SK-N-SH (cell line): Measurements from ENCODE around the gene CDH24. TPM values are rescaled to one million over a fixed set of nuclear protein-coding genes. Genes with fewer than 3 reads are reported as not detected.

ENCODE experiments used
- CTCF ChIA-PET: fragments of 300-600, 350-600 bp; formaldehyde crosslinking; extraction: SDS; loops from one replicate; lab custom pipeline; 2021; lab: Yijun Ruan, JAX
- POLR2A ChIA-PET: fragments of 350-600 bp; sonication (Branson Sonifier 250); formaldehyde crosslinking; extraction: SDS; loops from one replicate; lab custom pipeline; 2020; ENCODE audit warnings: antibody characterized with exemption, inconsistent platforms; lab: Yijun Ruan, JAX
- DNase-seq: peaks from one replicate; pipeline ENCODE4 v3.0.0; 2012
- H2AFZ ChIP-seq: fragments of 200-600 bp; sonication (generic); 2 replicates; pipeline ENCODE4 v1.8.1; 2016; ENCODE audit warnings: antibody characterized with exemption, mild to moderate bottlenecking, low read depth
- H3F3A ChIP-seq: fragments of 200-600 bp; sonication (generic); replicated peaks from 2 replicates; pipeline ENCODE3; 2016; ENCODE audit warnings: antibody characterized with exemption, mild to moderate bottlenecking; ENCODE audit not compliant: insufficient read depth
- H3K27ac ChIP-seq, 2 experiments: fragments of 200-500 bp in 1 of 2; fragments of 200-600 bp in 1 of 2; sonication (Bioruptor generic) in 1 of 2; sonication (generic), shearing (Covaris generic) in 1 of 2; 2 replicates each; pipeline versions ENCODE4 v1.5.1 to v1.6.1; 2014 to 2016; ENCODE audit warnings: low read depth in 2 of 2, inconsistent platforms in 1 of 2, low read length in 1 of 2, mild to moderate bottlenecking in 1 of 2, mixed read lengths in 1 of 2
- H3K27me3 ChIP-seq: fragments of 200-600 bp; sonication (generic), shearing (Covaris generic); 2 replicates; pipeline ENCODE4 v1.6.1; 2016; ENCODE audit warnings: mixed run types; ENCODE audit not compliant: insufficient read depth
- H3K36me3 ChIP-seq, 2 experiments: fragments of 200-500 bp in 1 of 2; fragments of 200-600 bp in 1 of 2; sonication (Bioruptor generic) in 1 of 2; sonication (generic) in 1 of 2; replicated peaks in 1 of 2; 2 replicates each; pipeline versions ENCODE3 to v1.5.1; 2014 to 2016; ENCODE audit warnings: low read length in 1 of 2, mild to moderate bottlenecking in 1 of 2; ENCODE audit not compliant: insufficient read depth in 2 of 2, control insufficient read depth in 1 of 2
- H3K4me1 ChIP-seq, 2 experiments: fragments of 200-500 bp in 1 of 2; fragments of 200-600 bp in 1 of 2; sonication (Bioruptor generic) in 1 of 2; sonication (generic), shearing (Covaris generic) in 1 of 2; 2 replicates each; pipeline versions ENCODE4 v1.5.1 to v1.6.1; 2014 to 2016; ENCODE audit warnings: low read depth in 1 of 2, low read length in 1 of 2, mixed run types in 1 of 2; ENCODE audit not compliant: insufficient read depth in 2 of 2, control insufficient read depth in 1 of 2
- H3K4me2 ChIP-seq: fragments of 200-600 bp; sonication (generic), shearing (Covaris generic); 2 replicates; pipeline ENCODE4 v1.6.1; 2017; ENCODE audit warnings: mixed run types
- H3K4me3 ChIP-seq, 2 experiments: fragments of 200-500 bp in 1 of 2; fragments of 200-600 bp in 1 of 2; sonication (Bioruptor generic) in 1 of 2; sonication (generic), shearing (Covaris generic) in 1 of 2; 2 replicates each; pipeline versions ENCODE4 v1.5.1 to v1.8.1; 2014 to 2016; ENCODE audit warnings: low read depth in 2 of 2, inconsistent platforms in 1 of 2, low read length in 1 of 2, mild to moderate bottlenecking in 1 of 2, mixed read lengths in 1 of 2, moderate library complexity in 1 of 2
- H3K79me2 ChIP-seq: fragments of 200-600 bp; sonication (generic); 2 replicates; pipeline ENCODE4 v1.8.1; 2017; ENCODE audit warnings: mild to moderate bottlenecking; ENCODE audit not compliant: insufficient read depth
- H3K9ac ChIP-seq: fragments of 200-600 bp; sonication (generic); 2 replicates; pipeline ENCODE4 v1.6.1; 2017; ENCODE audit warnings: mixed run types
- H3K9me2 ChIP-seq: fragments of 200-600 bp; sonication (generic); 2 replicates; pipeline ENCODE4 v1.6.1; 2017; ENCODE audit warnings: mixed run types
- H3K9me3 ChIP-seq: fragments of 200-600 bp; sonication (generic); 2 replicates; pipeline ENCODE4 v1.6.1; 2017; ENCODE audit warnings: mixed run types, mild to moderate bottlenecking, moderate library complexity
- H4K20me1 ChIP-seq: fragments of 200-600 bp; sonication (generic); 2 replicates; pipeline ENCODE4 v1.6.1; 2017; ENCODE audit warnings: mild to moderate bottlenecking, mixed run types; ENCODE audit not compliant: insufficient read depth
- CHD2 ChIP-seq: fragments of 150-350 bp; IDR thresholded peaks from 2 replicates; pipeline ENCODE4 v1.6.1; 2018; ENCODE audit warnings: low read length; ENCODE audit not compliant: partially characterized antibody
- ELF1 ChIP-seq: IDR thresholded peaks from 2 replicates; pipeline ENCODE4 v1.4.0; 2012
- GABPA ChIP-seq: IDR thresholded peaks from 2 replicates; pipeline ENCODE4 v1.4.0; 2012; ENCODE audit warnings: low read depth, mild to moderate bottlenecking
- MEF2A ChIP-seq: IDR thresholded peaks from 2 replicates; pipeline ENCODE4 v1.4.0; 2012; ENCODE audit warnings: low read depth, borderline replicate concordance
- MXI1 ChIP-seq: IDR thresholded peaks from 2 replicates; pipeline ENCODE4 v1.6.1; 2012; ENCODE audit warnings: mild to moderate bottlenecking, low read depth, low read length, improper control_type of control experiment
- NFIC ChIP-seq: IDR thresholded peaks from 2 replicates; pipeline ENCODE4 v1.4.0; 2012; ENCODE audit warnings: borderline replicate concordance
- NRF1 ChIP-seq: IDR thresholded peaks from 2 replicates; pipeline ENCODE4 v1.6.1; 2012; ENCODE audit warnings: low read depth, mild to moderate bottlenecking, low read length
- POLR2AphosphoS5 ChIP-seq: IDR thresholded peaks from 2 replicates; pipeline ENCODE4 v1.6.1; 2012; ENCODE audit warnings: low read depth, low read length
- RCOR1 ChIP-seq: fragments of 150-350 bp; IDR thresholded peaks from 2 replicates; pipeline ENCODE4 v1.6.1; 2017; ENCODE audit warnings: antibody characterized with exemption, low read length
- RXRA ChIP-seq: IDR thresholded peaks from 2 replicates; pipeline ENCODE4 v1.4.0; 2012; ENCODE audit warnings: low read depth, mild to moderate bottlenecking, borderline replicate concordance
- SMC3 ChIP-seq: IDR thresholded peaks from 2 replicates; pipeline ENCODE4 v1.6.1; 2012; ENCODE audit warnings: low read depth, low read length, improper control_type of control experiment
- YY1 ChIP-seq: IDR thresholded peaks from 2 replicates; pipeline ENCODE4 v1.4.0; 2012; ENCODE audit warnings: low read depth, mild to moderate bottlenecking
- WGBS: methylation state at CpG from one replicate; pipeline ENCODE4 v1.1.6; 2017; ENCODE audit warnings: low lambda C conversion rate; 5-methylcytosine and 5-hydroxymethylcytosine counted together
- polyA plus RNA-seq, 3 experiments: library from polyadenylated mRNA; depleted of rRNA; stranded (reverse); fragments of >200 nt; gene quantifications; 2 replicates each; pipeline ENCODE4 v1.2.3, GENCODE V29; 2012
- TF ChIP-seq, protein P1 (sequence below): IDR thresholded peaks from 2 replicates; pipeline ENCODE4; 2012
- TF ChIP-seq, protein P2 (sequence below): fragments of 200-600 bp; sonication (generic); IDR thresholded peaks from 2 replicates; pipeline ENCODE4 v1.6.1; 2017; ENCODE audit warnings: antibody characterized with exemption, mild to moderate bottlenecking, moderate library complexity
- TF ChIP-seq, protein P3 (sequence below): IDR thresholded peaks from 2 replicates; pipeline ENCODE4 v1.4.0; 2012; ENCODE audit warnings: low read depth, borderline replicate concordance
- TF ChIP-seq, protein P4 (sequence below): fragments of 150-350 bp; IDR thresholded peaks from 2 replicates; pipeline ENCODE4 v1.6.1; 2017; ENCODE audit warnings: antibody characterized with exemption, low read length, low read depth, borderline replicate concordance

CDH24 gene
- polyA plus RNA-seq, 1 of the 3 experiments (the other 2 are of a cell fraction) = 30.8 TPM

DNA sequence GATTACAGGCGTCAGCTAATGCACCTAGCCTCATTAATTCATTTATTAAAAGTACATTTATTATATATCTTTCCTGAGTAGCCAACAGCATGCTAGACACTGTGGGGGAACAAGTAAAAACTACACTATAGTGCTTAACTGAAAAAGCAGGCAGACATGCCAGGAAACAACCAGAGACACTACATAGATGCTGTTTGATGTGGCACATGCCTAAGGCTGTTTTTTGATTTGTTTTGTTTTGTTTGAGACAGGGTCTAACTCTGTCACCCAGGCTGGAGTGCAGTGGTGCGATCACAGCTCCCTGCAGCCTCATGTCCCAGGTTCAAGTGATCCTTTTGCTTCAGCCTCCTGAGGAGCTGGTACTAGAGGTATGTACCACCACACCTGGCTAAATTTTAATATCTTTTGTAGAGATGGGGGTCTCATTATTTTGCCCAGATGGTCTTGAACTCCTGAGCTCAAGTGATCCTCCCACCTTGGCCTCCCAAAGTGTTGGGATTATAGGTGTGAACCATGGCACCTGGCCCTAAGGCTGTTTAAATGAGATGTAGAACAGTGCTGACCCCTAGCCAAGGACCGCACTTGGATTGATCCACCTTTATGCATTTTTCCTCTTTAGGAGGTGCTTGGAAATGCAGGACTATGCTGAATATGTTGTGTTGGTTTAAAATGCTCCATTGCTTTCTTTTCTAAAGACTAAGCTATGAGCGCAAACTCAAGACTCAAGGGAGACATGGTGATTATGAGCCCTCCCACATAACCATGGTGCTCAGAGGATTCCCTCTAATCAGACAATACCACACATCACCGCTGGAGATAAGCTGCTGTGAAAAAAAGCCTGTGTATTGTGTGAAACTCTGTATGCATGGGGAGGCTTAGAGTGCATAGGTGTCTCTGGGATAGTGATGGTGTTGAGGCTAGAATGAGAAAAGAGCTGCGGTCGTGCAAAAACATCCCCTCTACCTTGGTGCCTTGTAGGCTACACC, 36.9 kb downstream of the CDH24 start:
- no peaks in the 10 kb centered on the region for H3K27me3 ChIP-seq
- no peaks in the 10 kb centered on the region for H4K20me1 ChIP-seq
- over 99% methylated on average over 7 of the region's 7 CpGs for WGBS
- peaks cover 6% of the 10 kb centered on the region for H3F3A ChIP-seq
- H3K9ac ChIP-seq = no peak overlapping the region
- H3K9me3 ChIP-seq = no peaks in the 10 kb centered on the region
- peaks cover 4 to 6% of the 10 kb centered on the region in 2 experiments; a peak in 2 of 4 replicates for H3K4me1 ChIP-seq
- no peak for TF ChIP-seq CHD2
- no peak for TF ChIP-seq ELF1
- TF ChIP-seq MEF2A = no peak
- TF ChIP-seq, protein P1, sequence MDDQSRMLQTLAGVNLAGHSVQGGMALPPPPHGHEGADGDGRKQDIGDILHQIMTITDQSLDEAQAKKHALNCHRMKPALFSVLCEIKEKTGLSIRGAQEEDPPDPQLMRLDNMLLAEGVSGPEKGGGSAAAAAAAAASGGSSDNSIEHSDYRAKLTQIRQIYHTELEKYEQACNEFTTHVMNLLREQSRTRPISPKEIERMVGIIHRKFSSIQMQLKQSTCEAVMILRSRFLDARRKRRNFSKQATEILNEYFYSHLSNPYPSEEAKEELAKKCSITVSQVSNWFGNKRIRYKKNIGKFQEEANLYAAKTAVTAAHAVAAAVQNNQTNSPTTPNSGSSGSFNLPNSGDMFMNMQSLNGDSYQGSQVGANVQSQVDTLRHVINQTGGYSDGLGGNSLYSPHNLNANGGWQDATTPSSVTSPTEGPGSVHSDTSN = no peak
- TF ChIP-seq NFIC = no peak
- TF ChIP-seq NRF1 = no peak
- TF ChIP-seq YY1 = no peak
- no peak for TF ChIP-seq RCOR1
- H3K36me3 ChIP-seq = peaks cover 0 to 2% of the 10 kb centered on the region in 2 experiments
- no peaks in the 10 kb centered on the region for H3K9me2 ChIP-seq
- ChIA-PET CTCF (interaction anchor here (0.7 to 1.1 kb wide), 4 partner anchors 13 to 48 kb away, joined by 3 to 6 read pairs (median 4); partner anchors contain the start of gene CDH24), POLR2A (interaction anchor here (0.6 to 1.4 kb wide), 3 partner anchors 14 to 468 kb away, joined by 3 read pairs; no protein-coding TSS in a partner anchor)
- no peak overlapping the region for H3K4me2 ChIP-seq
- H3K79me2 ChIP-seq = no peaks in the 10 kb centered on the region
- DNase-seq = peak; percentile 1
- no peak overlapping the region for H2AFZ ChIP-seq
- H3K27ac ChIP-seq = no peak overlapping the region
- no peak overlapping the region for H3K4me3 ChIP-seq

DNA sequence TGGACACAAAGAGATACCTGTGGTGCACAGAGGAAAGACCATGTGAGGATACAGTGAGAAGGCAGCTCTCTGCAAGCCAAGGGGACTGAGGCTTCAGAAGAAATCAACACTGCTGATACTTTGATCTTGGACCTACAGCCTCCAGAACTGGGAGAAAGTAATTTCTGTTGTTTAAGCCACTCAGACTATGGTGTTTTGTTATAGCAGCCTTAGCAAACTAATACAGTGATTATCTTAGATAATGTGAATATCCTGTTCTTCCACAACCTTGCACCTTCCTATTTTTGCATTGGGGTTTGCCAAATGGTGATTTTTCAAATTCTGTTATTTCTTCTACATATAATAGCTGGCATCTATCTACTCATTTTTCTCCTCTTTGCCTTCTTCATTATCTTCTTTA, 39.2 kb downstream of the CDH24 start:
- POLR2A ChIA-PET = interaction anchor here (1.2 kb wide), 1 partner anchor 10 kb away, joined by 6 read pairs; no protein-coding TSS in a partner anchor
- H3K27me3 ChIP-seq = no peaks in the 10 kb centered on the region

More for the DNA sequence above, 39.2 kb downstream of the CDH24 start:
- H3K27ac ChIP-seq = no peak overlapping the region
- CTCF ChIA-PET = interaction anchor here (0.8 to 3.6 kb wide), 2 partner anchors 24 to 32 kb away, joined by 3 to 18 read pairs; no protein-coding TSS in a partner anchor
- no peaks in the 10 kb centered on the region for H3K79me2 ChIP-seq
- H4K20me1 ChIP-seq = no peaks in the 10 kb centered on the region
- no peaks in the 10 kb centered on the region for H3K9me2 ChIP-seq
- H3K9me3 ChIP-seq = no peaks in the 10 kb centered on the region
- H3K9ac ChIP-seq = no peak overlapping the region
- DNase-seq = no peak
- no peak overlapping the region for H3K4me3 ChIP-seq
- no peak for TF ChIP-seq MXI1
- no peak for TF ChIP-seq GABPA
- TF ChIP-seq, protein P2, sequence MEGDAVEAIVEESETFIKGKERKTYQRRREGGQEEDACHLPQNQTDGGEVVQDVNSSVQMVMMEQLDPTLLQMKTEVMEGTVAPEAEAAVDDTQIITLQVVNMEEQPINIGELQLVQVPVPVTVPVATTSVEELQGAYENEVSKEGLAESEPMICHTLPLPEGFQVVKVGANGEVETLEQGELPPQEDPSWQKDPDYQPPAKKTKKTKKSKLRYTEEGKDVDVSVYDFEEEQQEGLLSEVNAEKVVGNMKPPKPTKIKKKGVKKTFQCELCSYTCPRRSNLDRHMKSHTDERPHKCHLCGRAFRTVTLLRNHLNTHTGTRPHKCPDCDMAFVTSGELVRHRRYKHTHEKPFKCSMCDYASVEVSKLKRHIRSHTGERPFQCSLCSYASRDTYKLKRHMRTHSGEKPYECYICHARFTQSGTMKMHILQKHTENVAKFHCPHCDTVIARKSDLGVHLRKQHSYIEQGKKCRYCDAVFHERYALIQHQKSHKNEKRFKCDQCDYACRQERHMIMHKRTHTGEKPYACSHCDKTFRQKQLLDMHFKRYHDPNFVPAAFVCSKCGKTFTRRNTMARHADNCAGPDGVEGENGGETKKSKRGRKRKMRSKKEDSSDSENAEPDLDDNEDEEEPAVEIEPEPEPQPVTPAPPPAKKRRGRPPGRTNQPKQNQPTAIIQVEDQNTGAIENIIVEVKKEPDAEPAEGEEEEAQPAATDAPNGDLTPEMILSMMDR = no peak
- TF ChIP-seq, protein P3, sequence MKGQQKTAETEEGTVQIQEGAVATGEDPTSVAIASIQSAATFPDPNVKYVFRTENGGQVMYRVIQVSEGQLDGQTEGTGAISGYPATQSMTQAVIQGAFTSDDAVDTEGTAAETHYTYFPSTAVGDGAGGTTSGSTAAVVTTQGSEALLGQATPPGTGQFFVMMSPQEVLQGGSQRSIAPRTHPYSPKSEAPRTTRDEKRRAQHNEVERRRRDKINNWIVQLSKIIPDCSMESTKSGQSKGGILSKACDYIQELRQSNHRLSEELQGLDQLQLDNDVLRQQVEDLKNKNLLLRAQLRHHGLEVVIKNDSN = no peak
- TF ChIP-seq, protein P1 = no peak
- no peak for TF ChIP-seq POLR2AphosphoS5
- TF ChIP-seq, protein P4, sequence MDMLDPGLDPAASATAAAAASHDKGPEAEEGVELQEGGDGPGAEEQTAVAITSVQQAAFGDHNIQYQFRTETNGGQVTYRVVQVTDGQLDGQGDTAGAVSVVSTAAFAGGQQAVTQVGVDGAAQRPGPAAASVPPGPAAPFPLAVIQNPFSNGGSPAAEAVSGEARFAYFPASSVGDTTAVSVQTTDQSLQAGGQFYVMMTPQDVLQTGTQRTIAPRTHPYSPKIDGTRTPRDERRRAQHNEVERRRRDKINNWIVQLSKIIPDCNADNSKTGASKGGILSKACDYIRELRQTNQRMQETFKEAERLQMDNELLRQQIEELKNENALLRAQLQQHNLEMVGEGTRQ = no peak
- TF ChIP-seq RXRA = no peak
- TF ChIP-seq SMC3 = no peak
- H3K4me2 ChIP-seq = no peak overlapping the region
- no peaks in the 10 kb centered on the region for H3K36me3 ChIP-seq
- peaks cover 3% of the 10 kb centered on the region for H3F3A ChIP-seq
- H3K4me1 ChIP-seq = peaks cover 3 to 9% of the 10 kb centered on the region in 2 experiments; a peak in 2 of 4 replicates
- H2AFZ ChIP-seq = no peak overlapping the region
